Measurements from ENCODE around the gene PLEKHG2. TPM values are rescaled to one million over a fixed set of nuclear protein-coding genes. Genes with fewer than 3 reads are reported as not detected.
A peak's percentile ranks its signal among the peaks of the same experiment; 100 is the strongest.

Gene PLEKHG2
- total and polyA plus RNA-seq, 9 of the 15 experiments (the other 6 are each of a cell fraction or from before 2014, with no cell fraction given) = 0.98 to 45.7 (median 9.8) TPM

- TF ChIP-seq CHAMP1 (IDR thresholded peaks at IDR 0.05) (no peak), PURB (CRISPR knock-in tag; IDR thresholded peaks at IDR 0.05; ENCODE audit: low read depth) (no peak), FOXK1 (CRISPR knock-in tag; IDR thresholded peaks at IDR 0.05; ENCODE audit: borderline replicate concordance) (peak; percentile 28; the same call in 1 of the 2 replicates), SMAD2 (IDR thresholded peaks at IDR 0.05; ENCODE audit: low read depth, low read length) (no peak), STAG1 (CRISPR knock-in tag; IDR thresholded peaks at IDR 0.05; ENCODE audit: borderline replicate concordance) (no peak), SP2 (IDR thresholded peaks at IDR 0.05; ENCODE audit: extremely low read depth, low read depth, low read length, poor library complexity, severe bottlenecking) (peak; percentile 68), ZNF695 (CRISPR knock-in tag; IDR thresholded peaks at IDR 0.05) (no peak), HDGF (IDR thresholded peaks at IDR 0.05) (no peak), PREB (CRISPR knock-in tag; IDR thresholded peaks at IDR 0.05) (no peak), SRSF3 (IDR thresholded peaks at IDR 0.05; ENCODE audit: insufficient read depth, low read length) (no peak), CBX3 (IDR thresholded peaks at IDR 0.05; ENCODE audit: borderline replicate concordance in 1 of 2, low read length in 2 of 2) (no peak), MYNN (IDR thresholded peaks at IDR 0.05) (peak; percentile 71; the same call in 1 of the 2 replicates), MYNN (CRISPR knock-in tag; IDR thresholded peaks at IDR 0.05) (no peak), ZNF174 (CRISPR knock-in tag; IDR thresholded peaks at IDR 0.05) (no peak), ZNF124 (CRISPR knock-in tag; IDR thresholded peaks at IDR 0.05) (no peak), PCBP2 (IDR thresholded peaks at IDR 0.05; ENCODE audit: low read depth, low read length, poor library complexity, severe bottlenecking) (no peak), TCF7 (IDR thresholded peaks at IDR 0.05; ENCODE audit: borderline replicate concordance) (no peak), ZNF398 (CRISPR knock-in tag; IDR thresholded peaks at IDR 0.05) (no peak), HMGXB4 (CRISPR knock-in tag; IDR thresholded peaks at IDR 0.05) (0 out of 2 replicates have a peak, but pooled peaks have one; percentile 91), ZNF253 (CRISPR knock-in tag; conservative IDR thresholded peaks at IDR 0.05) (no peak), ZNF75A (CRISPR knock-in tag; IDR thresholded peaks at IDR 0.05) (no peak), ZNF41 (CRISPR knock-in tag; conservative IDR thresholded peaks at IDR 0.05) (no peak), SNRNP70 (optimal IDR thresholded peaks at IDR 0.05; ENCODE audit: low read depth, low read length) (no peak)
Observed at GRCh38 chr19:39390751-39391437, 21.6 kb upstream of the PLEKHG2 start, which contains the start of the genes MED29 and PAF1 (continued).
